KOPT-K1 (cell line): Measurements from ENCODE around the gene LRFN2.

ENCODE experiments used
- H3K27ac ChIP-seq: fragments of 200-600 bp; sonication (generic); 2 replicates; pipeline ENCODE4 v1.5.1; 2016; ENCODE audit warnings: antibody characterized with exemption, mild to moderate bottlenecking, low read depth, low read length; ENCODE audit not compliant: poor library complexity, severe bottlenecking
- H3K36me3 ChIP-seq: fragments of 200-600 bp; sonication (generic); 2 replicates; pipeline ENCODE4 v1.5.1; 2017; ENCODE audit warnings: antibody characterized with exemption, mild to moderate bottlenecking, low read length, moderate library complexity; ENCODE audit not compliant: insufficient read depth
- H3K9me3 ChIP-seq: fragments of 200-600 bp; sonication (generic); 2 replicates; pipeline ENCODE4 v1.5.1; 2017; ENCODE audit warnings: antibody characterized with exemption, low read length, mild to moderate bottlenecking; ENCODE audit not compliant: insufficient read depth, poor library complexity, severe bottlenecking

The LRFN2 gene

DNA sequence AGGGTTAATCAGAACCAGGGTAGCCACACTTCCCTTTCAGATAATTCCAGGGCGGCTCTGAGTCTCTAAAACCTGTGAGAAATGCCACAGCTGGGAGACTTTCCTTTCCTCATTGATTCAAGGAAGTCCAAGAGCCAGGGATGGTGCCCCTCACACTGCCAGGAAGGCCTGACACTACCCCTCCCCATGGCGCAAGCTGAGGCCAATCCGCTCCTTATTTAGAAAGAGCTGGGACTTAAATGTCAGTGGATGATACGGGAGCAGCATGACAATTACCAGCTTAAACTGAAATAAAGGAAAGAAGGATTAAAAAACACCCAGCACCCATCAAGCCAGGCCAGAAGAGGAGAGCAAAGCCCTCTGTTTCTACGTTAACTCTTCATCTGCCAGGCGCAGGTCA is 244.4 kb downstream of the LRFN2 start:
- no peaks in the 10 kb centered on the region for H3K9me3 ChIP-seq
- no peaks in the 10 kb centered on the region for H3K36me3 ChIP-seq
- no peak overlapping the region for H3K27ac ChIP-seq

DNA sequence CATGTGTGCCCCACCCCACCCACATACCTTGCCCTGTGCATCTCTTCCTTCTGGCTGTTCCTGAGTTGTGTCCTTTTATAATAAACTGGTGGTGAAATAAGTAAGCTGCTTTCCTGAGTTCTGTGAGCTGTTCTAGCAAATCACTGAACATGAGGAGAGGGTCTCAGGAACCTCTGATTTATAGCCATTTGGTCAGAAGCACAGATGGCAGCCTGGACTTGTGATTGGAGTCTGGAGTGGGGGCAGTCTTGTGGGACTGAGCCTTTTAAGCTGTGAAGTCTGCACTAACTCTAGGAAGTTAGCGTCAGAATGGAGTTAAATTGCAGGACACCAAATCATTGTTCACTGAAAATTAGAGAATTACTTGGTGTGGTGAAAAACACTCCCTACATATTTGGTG is 245.4 kb downstream of the LRFN2 start:
- Histone ChIP-seq H3K36me3 (no peaks in the 10 kb centered on the region), H3K27ac (no peak overlapping the region), H3K9me3 (no peaks in the 10 kb centered on the region)
